ENCODE measurements around the gene HOXC9. TPM values are rescaled to one million over a fixed set of nuclear protein-coding genes. Genes with fewer than 3 reads are reported as not detected.

HOXC9 gene
- polyA plus RNA-seq, 1 of the 3 experiments (the other 2 are of a cell fraction): 1.9 TPM

DNA sequence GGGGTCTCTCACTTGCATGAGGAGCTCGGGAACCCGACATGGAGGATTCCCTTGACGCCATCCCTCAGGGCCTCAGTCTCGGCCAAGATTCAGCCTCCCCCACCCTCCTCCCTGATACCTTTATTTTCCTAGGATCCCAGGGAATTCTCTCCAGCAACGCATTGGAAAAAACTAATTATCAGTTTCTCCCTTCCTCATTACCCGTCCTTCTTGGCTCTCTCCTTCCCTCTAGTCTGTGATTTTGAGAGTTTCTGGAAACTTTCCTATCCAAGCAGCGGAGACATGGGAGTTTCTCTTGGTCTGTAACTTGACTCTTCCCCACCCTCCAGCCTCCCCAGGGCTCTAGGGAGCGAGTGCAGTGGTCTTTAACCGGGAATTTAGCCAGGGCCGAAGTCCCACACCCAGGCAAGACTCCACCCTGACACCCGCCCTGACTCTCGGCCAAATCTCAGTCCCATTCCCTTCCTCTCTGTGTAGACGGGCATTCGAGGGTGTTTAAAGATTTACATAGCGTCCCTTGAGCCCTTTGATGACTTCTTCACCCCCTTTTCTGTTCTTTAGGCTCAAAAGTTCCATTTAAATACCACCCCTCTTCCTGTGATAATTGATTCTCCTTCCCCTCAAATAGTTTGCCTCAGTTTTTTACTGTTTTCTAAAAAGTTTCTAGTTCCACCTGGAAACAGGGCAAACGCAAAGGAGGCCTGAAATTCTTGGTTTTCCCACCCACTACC is 39.6 kb downstream of the HOXC9 start:
- Histone ChIP-seq H3K27me3 (ENCODE audit: insufficient read depth) (no peaks in the 10 kb centered on the region), H3K27ac (ENCODE audit: low read depth in 2 of 2, low read length in 1 of 2) (no peak overlapping the region), H3K4me2 (no peak overlapping the region), H3K4me3 (ENCODE audit: low read depth in 2 of 2, low read length in 1 of 2) (no peak overlapping the region), H3K36me3 (replicated peaks in 1 of 2; ENCODE audit: control insufficient read depth in 1 of 2, insufficient read depth in 2 of 2, low read length in 1 of 2) (no peaks in the 10 kb centered on the region), H3K9ac (no peak overlapping the region), H3K9me2 (no peaks in the 10 kb centered on the region), H3K79me2 (ENCODE audit: insufficient read depth) (no peaks in the 10 kb centered on the region), H3K4me1 (ENCODE audit: control insufficient read depth in 1 of 2, insufficient read depth in 2 of 2, low read depth in 1 of 2, low read length in 1 of 2) (peaks cover 0 to 39% of the 10 kb centered on the region in 2 experiments; a peak in 1 of 4 replicates), H4K20me1 (ENCODE audit: insufficient read depth) (no peaks in the 10 kb centered on the region), H2AFZ (ENCODE audit: low read depth) (no peak overlapping the region), H3F3A (replicated peaks; ENCODE audit: insufficient read depth) (peaks cover 4% of the 10 kb centered on the region), H3K9me3 (no peaks in the 10 kb centered on the region)
- 84% methylated on average over 16 of the region's 16 CpGs for WGBS (ENCODE audit: low lambda C conversion rate)
- TF ChIP-seq, protein P1, sequence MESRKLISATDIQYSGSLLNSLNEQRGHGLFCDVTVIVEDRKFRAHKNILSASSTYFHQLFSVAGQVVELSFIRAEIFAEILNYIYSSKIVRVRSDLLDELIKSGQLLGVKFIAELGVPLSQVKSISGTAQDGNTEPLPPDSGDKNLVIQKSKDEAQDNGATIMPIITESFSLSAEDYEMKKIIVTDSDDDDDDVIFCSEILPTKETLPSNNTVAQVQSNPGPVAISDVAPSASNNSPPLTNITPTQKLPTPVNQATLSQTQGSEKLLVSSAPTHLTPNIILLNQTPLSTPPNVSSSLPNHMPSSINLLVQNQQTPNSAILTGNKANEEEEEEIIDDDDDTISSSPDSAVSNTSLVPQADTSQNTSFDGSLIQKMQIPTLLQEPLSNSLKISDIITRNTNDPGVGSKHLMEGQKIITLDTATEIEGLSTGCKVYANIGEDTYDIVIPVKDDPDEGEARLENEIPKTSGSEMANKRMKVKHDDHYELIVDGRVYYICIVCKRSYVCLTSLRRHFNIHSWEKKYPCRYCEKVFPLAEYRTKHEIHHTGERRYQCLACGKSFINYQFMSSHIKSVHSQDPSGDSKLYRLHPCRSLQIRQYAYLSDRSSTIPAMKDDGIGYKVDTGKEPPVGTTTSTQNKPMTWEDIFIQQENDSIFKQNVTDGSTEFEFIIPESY (IDR thresholded peaks at IDR 0.05; ENCODE audit: borderline replicate concordance, low read depth): no peak
- no peak for TF ChIP-seq TCF12 (IDR thresholded peaks at IDR 0.05)
- no peak for TF ChIP-seq TEAD4 (IDR thresholded peaks at IDR 0.05; ENCODE audit: borderline replicate concordance, insufficient read depth)
- no peak for TF ChIP-seq MEF2A (IDR thresholded peaks at IDR 0.05; ENCODE audit: borderline replicate concordance, low read depth)
- ChIA-PET CTCF (interaction anchor here (1.2 to 23.2 kb wide), 5 partner anchors 156 to 175 kb away, joined by 3 to 548 read pairs (median 6); partner anchors contain the start of gene SMUG1), POLR2A (interaction anchor here (1.3 kb wide), 1 partner anchor 14 kb away, joined by 4 read pairs; the partner anchor contains the start of gene HOXC4)
- DNase-seq: no peak

DNA sequence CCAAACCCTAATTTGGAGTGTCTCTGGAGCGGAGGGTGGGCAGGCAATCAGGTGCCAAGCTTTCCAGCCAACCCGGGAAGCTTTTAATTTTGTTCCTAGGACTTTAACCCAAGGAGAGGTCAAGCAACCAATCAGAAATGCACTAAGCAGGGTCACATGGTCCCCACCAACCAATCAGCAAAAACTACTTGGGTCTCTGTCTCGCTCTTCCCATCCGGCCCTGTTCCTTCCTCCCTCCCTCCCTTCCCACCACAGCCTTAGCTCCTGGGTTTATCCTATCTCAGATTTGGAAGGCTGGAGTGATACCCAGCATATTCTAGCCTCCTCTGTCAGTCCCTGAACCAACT is 40.2 kb downstream of the HOXC9 start:
- H3K9ac ChIP-seq: no peak overlapping the region
- H4K20me1 ChIP-seq (ENCODE audit: insufficient read depth): no peaks in the 10 kb centered on the region
- H3K27ac ChIP-seq (ENCODE audit: low read depth in 2 of 2, low read length in 1 of 2): no peak overlapping the region
- H2AFZ ChIP-seq (ENCODE audit: low read depth): no peak overlapping the region
- no peaks in the 10 kb centered on the region for H3K9me3 ChIP-seq
- H3K9me2 ChIP-seq: no peaks in the 10 kb centered on the region
- H3K27me3 ChIP-seq (ENCODE audit: insufficient read depth): no peaks in the 10 kb centered on the region
- peaks cover 0 to 37% of the 10 kb centered on the region in 2 experiments; a peak in 1 of 4 replicates for H3K4me1 ChIP-seq (ENCODE audit: control insufficient read depth in 1 of 2, insufficient read depth in 2 of 2, low read depth in 1 of 2, low read length in 1 of 2)
- H3K4me3 ChIP-seq (ENCODE audit: low read depth in 2 of 2, low read length in 1 of 2): no peak overlapping the region
- ChIA-PET POLR2A (interaction anchor here (1.3 kb wide), 1 partner anchor 13 kb away, joined by 4 read pairs; the partner anchor contains the start of gene HOXC4), CTCF (interaction anchor here (1.2 to 23.2 kb wide), 5 partner anchors 7 to 175 kb away, joined by 3 to 548 read pairs (median 9); partner anchors contain the start of genes HOXC5 and SMUG1)
- no peak overlapping the region for H3K4me2 ChIP-seq
- TF ChIP-seq, protein P2, sequence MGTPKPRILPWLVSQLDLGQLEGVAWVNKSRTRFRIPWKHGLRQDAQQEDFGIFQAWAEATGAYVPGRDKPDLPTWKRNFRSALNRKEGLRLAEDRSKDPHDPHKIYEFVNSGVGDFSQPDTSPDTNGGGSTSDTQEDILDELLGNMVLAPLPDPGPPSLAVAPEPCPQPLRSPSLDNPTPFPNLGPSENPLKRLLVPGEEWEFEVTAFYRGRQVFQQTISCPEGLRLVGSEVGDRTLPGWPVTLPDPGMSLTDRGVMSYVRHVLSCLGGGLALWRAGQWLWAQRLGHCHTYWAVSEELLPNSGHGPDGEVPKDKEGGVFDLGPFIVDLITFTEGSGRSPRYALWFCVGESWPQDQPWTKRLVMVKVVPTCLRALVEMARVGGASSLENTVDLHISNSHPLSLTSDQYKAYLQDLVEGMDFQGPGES (IDR thresholded peaks at IDR 0.05; ENCODE audit: low read depth, low read length): no peak
- TF ChIP-seq, protein P3, sequence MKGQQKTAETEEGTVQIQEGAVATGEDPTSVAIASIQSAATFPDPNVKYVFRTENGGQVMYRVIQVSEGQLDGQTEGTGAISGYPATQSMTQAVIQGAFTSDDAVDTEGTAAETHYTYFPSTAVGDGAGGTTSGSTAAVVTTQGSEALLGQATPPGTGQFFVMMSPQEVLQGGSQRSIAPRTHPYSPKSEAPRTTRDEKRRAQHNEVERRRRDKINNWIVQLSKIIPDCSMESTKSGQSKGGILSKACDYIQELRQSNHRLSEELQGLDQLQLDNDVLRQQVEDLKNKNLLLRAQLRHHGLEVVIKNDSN (IDR thresholded peaks at IDR 0.05; ENCODE audit: borderline replicate concordance, low read depth): peak; percentile 77; the same call in 1 of the 2 replicates
- no peaks in the 10 kb centered on the region for H3K36me3 ChIP-seq (replicated peaks in 1 of 2; ENCODE audit: control insufficient read depth in 1 of 2, insufficient read depth in 2 of 2, low read length in 1 of 2)
- WGBS (ENCODE audit: low lambda C conversion rate): 86% methylated on average over 4 of the region's 4 CpGs
- peaks cover 4% of the 10 kb centered on the region for H3F3A ChIP-seq (replicated peaks; ENCODE audit: insufficient read depth)
- DNase-seq: peak; percentile 70
- no peaks in the 10 kb centered on the region for H3K79me2 ChIP-seq (ENCODE audit: insufficient read depth)

Measured in SK-N-SH (cell line).